Stimulated activated CD4-positive, alpha-beta T cell treated with anti-CD3 and anti-CD28 coated beads, Interleukin-12 subunit alpha, Interleukin-12 subunit beta, amount 100 ng/mL, for 4 hours (primary cell): Measurements from ENCODE around the gene MYADML2.

Experiments
- DNase-seq: peaks from one replicate; pipeline ENCODE4 v3.0.0-alpha.2; 2020

The MYADML2 gene

DNA sequence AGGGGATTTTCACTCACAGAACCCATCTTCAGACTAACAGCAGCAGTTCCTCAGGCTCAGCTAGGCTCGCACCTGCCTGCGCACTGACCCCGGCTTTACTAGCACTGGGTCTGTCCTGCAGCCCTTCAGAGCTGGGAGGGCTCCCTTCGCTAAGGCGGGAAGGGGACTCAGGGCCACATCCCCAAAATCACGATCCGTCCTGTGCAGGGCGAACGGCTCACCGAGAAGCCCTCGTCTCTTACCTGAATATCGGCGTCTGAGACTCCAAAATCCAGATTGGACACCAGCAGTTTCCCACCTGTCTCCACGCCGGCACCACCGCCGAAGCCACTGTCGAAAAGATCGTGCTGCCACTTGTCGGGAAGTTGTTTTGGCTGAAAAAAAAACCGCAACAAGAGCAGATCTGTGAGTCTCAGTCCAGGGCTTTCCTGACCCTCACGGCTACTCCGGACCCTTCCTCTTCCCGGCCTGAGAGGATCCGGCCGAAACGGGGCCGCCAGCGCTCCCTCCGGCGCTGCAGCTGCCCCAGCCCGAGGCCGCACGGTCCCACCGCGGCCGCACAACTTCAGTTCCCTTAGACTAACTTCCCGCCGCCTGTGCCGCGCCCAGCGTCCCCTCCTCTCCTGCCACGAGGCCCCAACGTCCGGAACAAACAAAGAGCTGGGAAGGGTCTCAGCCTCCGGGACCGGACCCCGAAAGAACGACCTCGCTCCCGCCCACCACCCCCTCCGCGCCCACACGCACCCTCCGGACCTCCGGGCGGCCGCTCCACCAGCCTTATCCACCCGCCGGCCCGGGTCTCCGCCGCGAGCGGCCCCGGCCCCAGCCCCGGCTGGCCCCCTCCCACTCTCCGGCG, 56.4 kb downstream of the MYADML2 start:
- DNase-seq = no peak
